Activated T-helper 1 cell treated with anti-CD3 and anti-CD28 coated beads, Interleukin-12 subunit alpha, Interleukin-12 subunit beta, Interleukin-2, Interleukin-4 antibody, amounts not matched to agents 30 ng/mL and 10 ng/mL and 1 ng/mL, durations not matched to agents 14 hours and 24 hours and 36 hours (primary cell): ENCODE results near the gene CCNY. TPM values are rescaled to one million over a fixed set of nuclear protein-coding genes. Genes with fewer than 3 reads are reported as not detected.

Experiments
- DNase-seq: peaks from one replicate; pipeline ENCODE4 v3.0.0; 2021; ENCODE audit warnings: low spot score
- H3K27ac Mint-ChIP-seq: one replicate; pipeline ENCODE4 v1.8.0; 2021; ENCODE audit warnings: mild to moderate bottlenecking, mixed read lengths
- H3K27me3 Mint-ChIP-seq: one replicate; pipeline ENCODE4 v1.8.0; 2022; ENCODE audit warnings: mild to moderate bottlenecking, moderate library complexity, mixed read lengths; ENCODE audit not compliant: insufficient read depth
- H3K36me3 Mint-ChIP-seq: one replicate; pipeline ENCODE4 v1.8.0; 2021; ENCODE audit warnings: low read depth, mixed read lengths
- H3K4me1 Mint-ChIP-seq: one replicate; pipeline ENCODE4 v1.8.0; 2021; ENCODE audit warnings: low read depth, mixed read lengths
- H3K4me3 Mint-ChIP-seq: one replicate; pipeline ENCODE4 v1.8.0; 2021; ENCODE audit warnings: mild to moderate bottlenecking, moderate library complexity, mixed read lengths
- H3K9me3 Mint-ChIP-seq: one replicate; pipeline ENCODE4 v1.8.0; 2021; ENCODE audit warnings: mixed read lengths
- intact Hi-C: fragments of 100-400 bp; cut with micrococcal nuclease; formaldehyde crosslinking; loops from one replicate; pipeline ENCODE4 v1.15.1; 2024
- total RNA-seq: library from RNA; stranded (reverse); gene quantifications from 2 replicates; pipeline ENCODE4 v1.2.3, GENCODE V29; 2022

CCNY gene
- total RNA-seq, 1 donor from 2014 or later: 71.0 TPM

DNA sequence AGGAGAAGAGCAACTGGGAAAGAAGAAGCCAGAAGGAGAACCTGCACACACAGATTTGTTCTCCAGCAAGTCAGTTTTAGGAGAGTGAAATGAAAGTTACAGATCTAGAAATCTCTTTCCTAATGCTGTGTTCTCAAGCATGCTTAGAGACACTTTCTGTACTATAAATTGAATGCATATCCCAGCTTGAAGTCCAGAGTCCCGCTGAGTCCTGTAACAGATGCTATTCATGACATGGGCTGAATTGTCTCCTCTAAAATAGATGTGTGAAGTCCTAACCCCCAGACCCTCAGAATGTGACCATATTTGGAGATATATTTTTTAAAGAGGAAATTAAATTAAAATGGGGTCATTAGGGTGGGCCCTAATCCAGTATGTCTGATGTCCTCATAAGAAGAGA lies 222.0 kb downstream of the CCNY start:
- intact Hi-C loops: no loop called here
- peaks cover 4% of the 10 kb centered on the region for H3K4me1 Mint-ChIP-seq
- no peaks in the 10 kb centered on the region for H3K27me3 Mint-ChIP-seq
- no peak overlapping the region for H3K4me3 Mint-ChIP-seq
- no peak overlapping the region for H3K27ac Mint-ChIP-seq
- no peak for DNase-seq
- no peaks in the 10 kb centered on the region for H3K9me3 Mint-ChIP-seq
- H3K36me3 Mint-ChIP-seq: peaks cover 10% of the 10 kb centered on the region

DNA sequence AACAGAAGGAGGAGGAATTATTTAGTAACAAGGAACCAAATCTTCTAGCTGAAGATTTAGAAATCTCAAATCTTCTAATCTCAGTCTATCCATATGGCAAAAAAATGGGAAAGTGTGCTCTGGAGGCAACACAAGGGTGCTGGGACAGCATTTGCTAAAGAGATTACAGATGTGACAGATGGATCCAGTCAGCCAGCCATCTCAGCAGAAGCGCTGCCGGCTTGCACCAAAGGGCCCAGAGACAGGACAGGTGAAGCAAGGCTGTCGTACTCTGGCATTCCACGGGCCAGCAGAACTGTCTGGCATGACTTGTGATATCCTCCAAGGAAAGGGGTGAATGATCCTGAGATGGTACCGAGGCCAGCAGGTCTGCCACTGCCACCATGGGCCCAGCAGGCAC lies 223.1 kb downstream of the CCNY start:
- Mint-ChIP-seq H3K27me3 (no peaks in the 10 kb centered on the region), H3K4me3 (no peak overlapping the region), H3K9me3 (no peaks in the 10 kb centered on the region), H3K27ac (no peak overlapping the region), H3K36me3 (peaks cover 9% of the 10 kb centered on the region), H3K4me1 (peaks cover 4% of the 10 kb centered on the region)
- DNase-seq: no peak
- intact Hi-C loops: no loop called here

GRCh38 chr10:35561715-35562114 lies 225.4 kb downstream of the CCNY start:
- no peaks in the 10 kb centered on the region for H3K27me3 Mint-ChIP-seq
- no peaks in the 10 kb centered on the region for H3K4me1 Mint-ChIP-seq
- H3K36me3 Mint-ChIP-seq: peaks cover 10% of the 10 kb centered on the region
- no peak overlapping the region for H3K27ac Mint-ChIP-seq
- no peaks in the 10 kb centered on the region for H3K9me3 Mint-ChIP-seq
- intact Hi-C loops: loop anchor here (5.0 to 10.0 kb wide), 2 partner anchors 219 to 567 kb away; no protein-coding TSS in a partner anchor
- no peak for DNase-seq
- no peak overlapping the region for H3K4me3 Mint-ChIP-seq

- Mint-ChIP-seq H3K4me1 (no peaks in the 10 kb centered on the region), H3K4me3 (no peak overlapping the region), H3K27me3 (no peaks in the 10 kb centered on the region), H3K36me3 (peaks cover 9% of the 10 kb centered on the region), H3K27ac (no peak overlapping the region), H3K9me3 (no peaks in the 10 kb centered on the region)
- no peak for DNase-seq
- intact Hi-C loops: loop anchor here (5.0 to 10.0 kb wide), 2 partner anchors 220 to 568 kb away; no protein-coding TSS in a partner anchor
These were observed 226.1 kb downstream of the CCNY start for GRCh38 chr10:35562427-35562826.

DNA sequence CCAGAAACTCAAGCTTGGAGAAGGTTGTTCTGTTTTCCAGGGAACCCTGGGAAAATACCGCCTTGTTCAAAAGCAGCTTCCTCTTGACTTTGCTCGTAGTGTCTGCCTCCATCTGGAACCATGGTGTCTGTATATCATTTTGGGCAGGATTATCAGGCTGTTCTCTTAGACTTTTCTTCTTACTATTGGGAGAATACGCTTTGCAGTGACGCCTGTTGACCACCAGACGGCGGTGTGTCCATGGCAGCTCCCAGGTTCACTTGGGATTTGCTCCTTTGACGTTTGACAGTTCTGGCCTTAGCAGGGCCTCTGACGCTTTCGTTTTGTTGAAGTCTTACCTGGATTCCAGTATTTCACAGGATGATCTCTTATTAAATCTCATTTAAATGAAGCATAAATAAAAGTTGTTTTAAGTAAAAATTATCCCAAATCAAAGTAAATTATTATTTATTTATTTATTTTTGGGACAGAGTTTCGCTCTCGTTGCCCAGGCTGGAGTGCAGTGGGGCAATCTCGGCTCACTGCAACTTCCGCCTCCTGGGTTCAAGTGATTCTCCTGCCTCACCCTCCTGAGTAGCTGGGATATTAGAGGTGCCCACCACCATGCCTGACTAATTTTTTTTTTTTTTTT lies 227.1 kb downstream of the CCNY start:
- DNase-seq: peak; percentile 11
- peak overlapping the region; percentile 55 for H3K27ac Mint-ChIP-seq
- peaks cover 9% of the 10 kb centered on the region for H3K36me3 Mint-ChIP-seq
- intact Hi-C loops: loop anchor here (1.0 to 10.0 kb wide), 4 partner anchors 221 to 569 kb away; no protein-coding TSS in a partner anchor
- no peaks in the 10 kb centered on the region for H3K9me3 Mint-ChIP-seq
- H3K4me3 Mint-ChIP-seq: no peak overlapping the region
- no peaks in the 10 kb centered on the region for H3K4me1 Mint-ChIP-seq
- no peaks in the 10 kb centered on the region for H3K27me3 Mint-ChIP-seq

DNA sequence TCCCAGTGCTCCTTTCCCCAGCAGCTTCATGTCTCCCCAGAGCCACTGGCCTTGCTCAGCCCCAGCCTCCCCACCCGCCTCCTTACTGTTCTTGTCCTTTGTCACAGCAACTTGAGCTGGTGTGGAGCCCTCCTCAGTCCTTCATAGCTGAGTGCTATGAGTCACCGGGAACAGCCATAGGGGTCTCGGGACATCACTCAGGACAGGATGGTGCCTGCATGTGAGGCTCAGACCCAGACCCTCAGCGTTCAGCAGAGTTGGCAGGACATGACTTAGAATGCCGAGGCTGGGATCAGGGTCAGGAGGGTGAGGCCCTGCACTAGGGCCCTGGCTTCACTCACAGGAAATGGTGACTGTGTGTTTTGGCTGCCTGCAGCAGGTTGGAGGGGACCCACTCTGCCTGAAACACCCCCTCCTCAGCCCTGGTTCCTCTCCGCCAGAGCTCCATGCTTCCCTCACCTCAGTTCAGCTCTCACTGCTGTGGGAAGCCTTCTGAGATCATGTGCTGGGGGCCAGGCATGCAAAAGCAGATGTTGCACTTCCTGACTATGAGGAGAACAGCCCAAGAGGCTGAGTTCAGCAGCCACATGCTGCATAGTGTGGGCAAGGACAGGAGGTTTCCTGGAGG lies 228.1 kb downstream of the CCNY start:
- intact Hi-C loops: loop anchor here (5.0 to 10.0 kb wide), 2 partner anchors 222 to 570 kb away; no protein-coding TSS in a partner anchor
- no peaks in the 10 kb centered on the region for H3K4me1 Mint-ChIP-seq

GRCh38 chr10:35565602-35566081 lies 229.3 kb downstream of the CCNY start:
- no peaks in the 10 kb centered on the region for H3K9me3 Mint-ChIP-seq
- H3K27me3 Mint-ChIP-seq: no peaks in the 10 kb centered on the region
- H3K4me3 Mint-ChIP-seq: no peak overlapping the region
- peaks cover 9% of the 10 kb centered on the region for H3K36me3 Mint-ChIP-seq
- intact Hi-C loops: loop anchor here (10.0 kb wide), 1 partner anchor 571 kb away; no protein-coding TSS in a partner anchor
- no peak overlapping the region for H3K27ac Mint-ChIP-seq
- DNase-seq: no peak
- no peaks in the 10 kb centered on the region for H3K4me1 Mint-ChIP-seq

More for the DNA sequence above, 228.1 kb downstream of the CCNY start:
- peak overlapping the region; percentile 12 for H3K27ac Mint-ChIP-seq
- no peak overlapping the region for H3K4me3 Mint-ChIP-seq
- H3K36me3 Mint-ChIP-seq: peaks cover 6% of the 10 kb centered on the region
- no peaks in the 10 kb centered on the region for H3K9me3 Mint-ChIP-seq
- DNase-seq: no peak
- no peaks in the 10 kb centered on the region for H3K27me3 Mint-ChIP-seq

DNA sequence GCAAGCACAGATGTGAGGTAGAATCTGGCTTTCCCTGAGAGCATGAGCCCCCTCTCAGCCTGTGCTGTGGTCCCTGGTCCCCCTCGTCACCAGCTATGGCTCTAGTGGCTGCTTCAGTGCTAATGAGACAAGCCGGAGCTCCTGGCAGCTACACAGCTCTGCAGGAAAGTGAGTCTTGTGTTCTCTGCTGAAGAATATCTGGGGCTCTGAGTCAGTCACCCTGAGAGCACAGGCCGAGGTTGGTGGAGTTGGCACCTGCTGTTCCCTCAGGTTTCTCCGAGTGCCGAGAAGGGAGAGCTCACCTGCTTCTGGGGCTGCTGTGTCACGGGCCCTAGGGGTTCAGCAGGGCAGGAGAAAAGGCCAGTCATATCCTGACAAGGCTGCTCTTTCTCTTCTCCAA lies 231.6 kb downstream of the CCNY start:
- Mint-ChIP-seq H3K4me1 (no peaks in the 10 kb centered on the region), H3K36me3 (peaks cover 15% of the 10 kb centered on the region), H3K27me3 (no peaks in the 10 kb centered on the region), H3K27ac (no peak overlapping the region), H3K4me3 (no peak overlapping the region), H3K9me3 (no peaks in the 10 kb centered on the region)
- no peak for DNase-seq
- intact Hi-C loops: loop anchor here (10.0 kb wide), 1 partner anchor 573 kb away; no protein-coding TSS in a partner anchor

GRCh38 chr10:35568483-35569015 lies 232.2 kb downstream of the CCNY start:
- Mint-ChIP-seq H3K36me3 (peaks cover 15% of the 10 kb centered on the region), H3K4me3 (no peak overlapping the region), H3K27me3 (no peaks in the 10 kb centered on the region), H3K27ac (no peak overlapping the region), H3K9me3 (no peaks in the 10 kb centered on the region), H3K4me1 (no peaks in the 10 kb centered on the region)
- DNase-seq: no peak
- intact Hi-C loops: loop anchor here (10.0 kb wide), 1 partner anchor 574 kb away; no protein-coding TSS in a partner anchor

- intact Hi-C loops: loop anchor here (10.0 kb wide), 1 partner anchor 574 kb away; no protein-coding TSS in a partner anchor
- Mint-ChIP-seq H3K36me3 (peaks cover 15% of the 10 kb centered on the region), H3K27ac (no peak overlapping the region), H3K4me1 (no peaks in the 10 kb centered on the region), H3K9me3 (no peaks in the 10 kb centered on the region), H3K4me3 (no peak overlapping the region), H3K27me3 (no peaks in the 10 kb centered on the region)
- DNase-seq: no peak
These were observed 232.9 kb downstream of the CCNY start for GRCh38 chr10:35569111-35569707.

DNA sequence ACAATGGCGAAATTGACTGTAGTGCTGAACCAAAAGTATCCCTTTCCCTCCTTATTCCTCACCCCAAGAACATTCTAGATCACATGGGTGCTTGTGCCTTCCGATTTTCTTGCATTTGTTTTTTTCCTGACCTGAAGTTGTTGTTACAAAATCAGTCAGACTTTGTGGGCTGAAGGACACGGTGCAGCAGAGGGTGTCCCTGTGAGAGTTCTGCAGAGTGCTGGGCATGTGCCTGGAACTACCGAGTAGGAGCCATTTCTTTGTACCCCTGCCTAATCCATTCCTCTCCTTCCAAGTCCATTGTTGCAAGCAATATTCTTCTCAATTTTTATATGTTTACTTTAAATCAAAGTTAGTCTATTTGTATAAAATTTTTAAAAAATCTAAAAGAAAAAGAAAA lies 233.5 kb downstream of the CCNY start:
- no peak overlapping the region for H3K4me3 Mint-ChIP-seq
- H3K27me3 Mint-ChIP-seq: no peaks in the 10 kb centered on the region
- no peaks in the 10 kb centered on the region for H3K9me3 Mint-ChIP-seq
- peaks cover 15% of the 10 kb centered on the region for H3K36me3 Mint-ChIP-seq
- DNase-seq: no peak
- H3K4me1 Mint-ChIP-seq: no peaks in the 10 kb centered on the region
- no peak overlapping the region for H3K27ac Mint-ChIP-seq
- intact Hi-C loops: loop anchor here (10.0 kb wide), 1 partner anchor 575 kb away; no protein-coding TSS in a partner anchor

DNA sequence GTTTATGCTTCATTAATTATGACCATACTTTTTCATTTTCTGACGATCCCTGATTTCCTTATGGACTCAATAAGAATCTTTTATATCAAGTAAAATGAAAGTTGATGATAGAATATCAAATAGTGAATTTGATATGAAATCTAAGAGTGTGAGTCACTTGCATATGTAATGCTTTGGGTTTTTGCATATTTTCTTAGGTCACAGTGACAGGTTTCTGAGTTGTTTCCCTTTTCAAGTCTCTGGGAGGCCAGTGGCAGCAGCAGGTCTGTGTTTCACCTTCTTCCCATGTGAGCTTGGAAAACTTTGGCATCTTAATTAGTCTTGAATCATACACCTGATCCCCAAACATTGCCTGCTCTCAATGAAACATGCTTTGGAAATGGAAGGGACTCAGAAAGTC lies 234.1 kb downstream of the CCNY start:
- Mint-ChIP-seq H3K4me3 (no peak overlapping the region), H3K27me3 (no peaks in the 10 kb centered on the region), H3K9me3 (no peaks in the 10 kb centered on the region), H3K4me1 (no peaks in the 10 kb centered on the region), H3K36me3 (peaks cover 16% of the 10 kb centered on the region), H3K27ac (no peak overlapping the region)
- intact Hi-C loops: no loop called here
- no peak for DNase-seq
